GM10847 (cell line): ENCODE results near the gene MYOG.

ENCODE experiments used
- POLR2A ChIP-seq: IDR thresholded peaks from 2 replicates; pipeline ENCODE4 v1.6.1; 2011; ENCODE audit not compliant: insufficient read length; ENCODE audit errors: extremely low read depth

MYOG gene

DNA sequence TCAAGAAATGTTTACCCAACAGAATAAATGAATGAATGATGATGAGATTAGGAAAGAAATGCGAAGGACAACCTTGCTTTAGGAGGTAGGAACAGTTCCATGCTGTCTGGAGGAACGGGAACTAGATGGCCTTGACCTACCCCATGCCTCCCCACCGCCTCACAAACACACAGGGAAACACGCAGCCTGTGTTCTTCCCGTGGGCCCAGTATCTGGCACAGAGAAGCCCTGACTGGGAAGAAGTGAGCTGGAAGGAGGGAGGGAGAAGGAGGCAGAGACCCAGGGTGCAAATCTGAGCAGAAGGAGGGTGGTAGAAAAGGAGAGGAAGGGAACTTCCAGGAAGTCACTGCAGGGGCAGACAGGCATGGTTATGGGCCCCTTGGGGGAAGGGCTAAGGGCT lies 38.2 kb upstream of the MYOG start:
- no peak for TF ChIP-seq POLR2A

- no peak for TF ChIP-seq POLR2A
Measured at GRCh38 chr1:203122159-203122558, 36.3 kb upstream of the MYOG start.

DNA sequence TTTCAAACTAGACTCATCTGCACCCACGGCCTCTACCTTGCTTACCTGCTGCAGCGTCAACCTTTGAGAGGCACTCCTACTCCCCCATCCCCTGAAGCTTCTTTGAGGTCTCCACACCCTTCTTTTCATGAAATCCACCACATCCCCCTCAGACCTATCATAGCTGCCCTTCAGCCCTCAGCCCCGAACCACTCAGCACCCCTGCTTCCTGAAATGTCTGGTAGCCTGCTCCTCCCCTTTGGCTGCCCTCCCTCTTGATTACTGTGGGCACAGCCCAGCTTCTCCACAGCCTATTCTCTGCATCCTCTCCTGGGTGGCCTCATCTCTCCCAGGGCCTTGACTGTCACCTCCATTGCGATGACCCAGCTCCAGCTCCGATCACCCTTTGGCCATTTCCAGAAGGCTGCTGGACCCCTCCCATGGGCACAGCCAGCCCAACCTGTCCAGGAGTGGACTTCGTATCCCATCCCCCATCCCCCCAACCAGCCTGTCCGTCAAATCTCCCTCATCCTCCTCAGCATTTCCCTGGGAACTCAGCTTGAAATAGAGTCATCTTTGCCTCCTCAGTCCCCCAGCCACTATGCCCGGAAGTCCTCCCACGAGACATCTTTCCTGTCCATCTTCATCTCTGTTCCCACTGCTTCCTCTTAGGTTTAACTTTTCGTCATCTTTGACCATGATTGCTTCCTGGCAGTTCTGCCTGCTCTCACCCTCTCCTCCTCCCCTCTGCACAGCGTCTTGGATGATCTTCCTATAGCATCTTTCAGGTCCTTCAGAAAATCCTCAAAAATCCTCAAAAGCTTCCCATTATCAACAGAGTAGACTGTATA lies 35.6 kb upstream of the MYOG start:
- TF ChIP-seq POLR2A: no peak

GRCh38 chr1:203120325-203121153 lies 34.7 kb upstream of the MYOG start:
- no peak for TF ChIP-seq POLR2A

- no peak for TF ChIP-seq POLR2A
Measured at GRCh38 chr1:203117611-203118575, 32.1 kb upstream of the MYOG start.

- no peak for TF ChIP-seq POLR2A
Measured at GRCh38 chr1:203116091-203116820, 30.4 kb upstream of the MYOG start.

DNA sequence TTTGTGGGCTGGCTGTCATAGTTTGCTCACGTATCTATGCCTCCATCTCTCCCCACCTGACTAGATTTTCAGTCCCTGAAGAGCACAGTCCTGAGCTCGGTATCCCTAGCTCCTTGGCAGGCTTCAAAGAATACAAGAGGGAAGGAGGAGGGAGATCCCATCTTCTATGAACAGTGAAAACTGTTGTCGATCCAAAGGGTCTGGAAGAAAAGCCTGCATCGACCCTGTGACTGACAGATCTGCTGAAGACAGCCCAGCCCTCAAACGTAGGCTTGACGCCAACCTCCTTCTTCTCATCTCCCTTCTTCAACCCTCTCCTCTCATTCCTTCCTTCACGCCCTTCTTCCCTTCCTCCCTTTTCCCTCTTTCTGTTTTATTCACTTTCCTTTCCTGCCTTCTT lies 28.4 kb upstream of the MYOG start:
- TF ChIP-seq POLR2A: no peak

DNA sequence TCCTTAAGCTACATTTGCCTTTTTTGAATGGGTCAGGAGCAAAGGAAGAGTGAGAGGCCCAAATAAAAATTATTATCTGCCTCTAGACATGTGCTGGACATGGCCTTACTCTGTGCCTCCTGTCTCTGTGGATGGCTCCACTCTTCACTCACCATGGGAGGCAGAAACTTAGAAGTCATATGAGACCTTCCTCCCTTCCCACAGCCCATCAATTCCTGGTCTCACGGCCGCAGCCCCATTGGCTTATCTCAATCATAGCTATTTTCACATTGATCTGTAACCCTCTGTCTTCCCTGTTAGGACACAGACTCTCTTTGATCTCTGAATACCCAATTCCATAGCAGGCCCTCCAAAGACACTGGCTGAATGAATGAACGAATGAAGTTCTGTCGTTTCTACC lies 27.5 kb upstream of the MYOG start:
- TF ChIP-seq POLR2A: no peak

DNA sequence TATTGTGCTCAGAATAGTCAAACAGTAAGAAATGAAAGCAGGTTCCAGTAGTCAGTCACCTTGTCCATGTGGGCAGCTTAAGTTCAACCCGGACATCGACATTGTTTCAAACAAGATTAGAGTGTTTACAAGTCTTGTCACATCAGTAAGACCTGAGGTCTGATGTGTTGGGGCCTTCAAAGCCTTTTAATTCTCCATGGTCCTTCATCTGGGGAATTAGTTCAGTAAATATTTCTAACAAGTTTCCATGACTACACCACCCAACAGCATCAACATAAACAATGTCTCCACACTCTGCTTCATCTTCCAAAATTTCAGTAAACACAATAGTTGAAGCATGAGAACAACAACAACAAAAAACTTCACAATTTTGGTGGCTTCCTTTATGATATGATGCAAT lies 26.7 kb upstream of the MYOG start:
- no peak for TF ChIP-seq POLR2A

DNA sequence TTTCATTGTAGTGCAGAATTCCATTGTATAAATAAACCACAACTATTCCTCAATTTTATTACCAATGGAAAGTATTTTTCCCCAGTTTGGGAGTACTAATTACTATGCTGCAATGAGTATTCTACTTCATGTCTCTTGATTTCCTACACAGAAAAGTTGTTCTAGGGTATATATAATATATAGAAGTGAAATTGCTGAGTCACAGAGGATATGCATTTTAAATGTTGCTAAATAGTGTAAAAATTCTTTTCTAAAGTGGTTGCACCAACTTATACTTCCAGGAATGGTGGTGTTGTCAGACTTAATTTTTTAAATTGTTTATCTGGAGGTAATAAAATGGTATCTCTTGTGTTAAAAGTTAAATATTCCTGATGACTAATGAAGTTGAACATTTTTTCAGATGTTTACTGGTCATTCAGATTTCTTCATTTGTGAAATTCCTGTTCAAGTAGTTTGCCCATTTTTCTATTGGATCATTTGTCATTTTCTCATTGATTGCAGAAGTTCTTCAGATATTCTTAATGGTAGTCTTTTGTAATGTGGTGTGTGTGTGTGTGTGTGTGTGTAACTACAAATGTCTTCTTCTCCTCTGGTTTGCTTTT lies 19.1 kb upstream of the MYOG start:
- TF ChIP-seq POLR2A: no peak

DNA sequence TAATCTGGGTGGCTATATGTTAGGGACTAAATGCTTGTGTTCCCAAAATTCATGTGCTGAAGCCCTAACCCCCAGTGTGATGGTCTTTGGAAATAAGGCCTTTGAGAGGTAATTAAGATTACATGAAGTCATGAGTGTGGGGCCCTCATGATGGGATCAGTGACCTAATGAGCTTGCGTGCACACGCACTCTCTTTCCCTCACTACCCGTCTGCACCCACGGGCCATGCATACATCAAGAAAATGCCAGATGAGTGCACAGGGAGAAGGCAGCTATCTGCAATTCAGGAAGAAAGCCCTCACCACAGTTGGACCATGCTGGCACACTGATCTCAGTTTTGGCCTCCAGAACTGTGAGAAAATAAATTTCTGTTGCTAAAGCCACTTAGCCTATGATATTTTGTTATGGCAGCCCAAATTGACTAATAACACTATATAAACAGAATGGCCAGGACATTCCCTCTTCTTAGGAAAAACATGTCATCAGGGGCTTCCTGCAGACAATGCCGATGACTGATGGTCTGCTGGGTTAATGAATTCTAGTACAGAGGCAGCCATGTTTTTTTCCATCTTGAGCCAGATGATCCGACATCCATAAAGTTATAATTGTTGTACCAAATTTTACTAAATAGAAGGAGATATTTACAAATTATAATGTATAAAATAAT lies 18.1 kb upstream of the MYOG start:
- no peak for TF ChIP-seq POLR2A

DNA sequence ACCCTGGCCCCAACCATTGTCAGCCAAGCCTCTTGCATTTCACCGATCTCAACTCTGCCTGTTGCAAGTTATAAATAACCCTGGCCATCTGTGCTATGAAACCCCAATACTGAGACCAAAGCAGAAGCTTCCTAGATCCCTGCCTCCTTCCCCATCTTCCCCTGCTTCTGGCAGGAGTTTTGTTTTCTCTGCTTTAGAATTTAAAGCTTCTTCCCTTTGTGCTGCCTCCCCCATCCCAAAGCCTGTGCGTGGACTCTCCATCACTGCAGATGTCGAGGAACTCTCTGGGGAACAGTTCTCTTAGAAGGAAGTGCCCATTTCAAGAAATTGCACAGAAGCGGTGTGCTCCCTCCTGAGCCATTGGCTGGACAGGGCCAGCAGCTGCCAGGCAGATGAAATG lies 17.4 kb upstream of the MYOG start:
- no peak for TF ChIP-seq POLR2A

DNA sequence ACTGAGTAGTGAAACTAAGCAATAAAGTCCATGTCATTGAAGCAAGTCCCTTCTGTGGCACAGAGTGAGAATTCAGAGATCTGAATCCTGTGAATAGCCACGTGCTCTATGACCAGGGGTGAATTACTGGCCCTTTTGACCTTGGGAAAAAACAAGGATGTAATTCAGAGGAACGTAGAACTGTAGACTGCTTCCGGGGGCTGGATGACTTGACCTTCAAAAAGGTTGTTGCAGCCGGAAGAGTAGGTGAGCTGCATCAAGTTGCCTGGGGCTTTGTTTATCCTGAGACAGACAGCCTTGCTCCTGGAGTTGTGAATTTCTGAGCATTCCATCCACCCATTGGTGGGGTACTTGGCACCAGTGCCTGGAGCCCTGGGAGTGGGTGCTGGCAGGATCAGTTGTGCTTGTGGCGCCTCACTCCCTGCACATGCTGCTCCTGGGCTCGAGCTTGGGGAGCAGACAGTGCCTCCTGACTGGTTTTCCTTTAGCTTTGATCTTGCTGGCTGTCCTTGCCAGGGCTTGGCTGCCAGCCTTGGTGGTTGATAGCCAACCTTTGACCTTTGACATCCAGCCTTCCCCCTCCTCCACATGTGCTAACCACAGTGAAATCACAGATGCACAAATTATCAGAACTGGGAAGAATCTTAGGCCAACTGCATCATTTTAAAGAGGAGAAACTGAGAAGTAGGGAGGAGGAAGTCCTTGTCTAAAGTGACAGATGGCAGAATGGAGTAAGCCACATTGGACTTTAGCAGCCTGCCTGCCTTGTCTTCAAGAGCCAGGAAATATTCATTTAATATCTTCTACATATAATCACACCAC lies 16.2 kb upstream of the MYOG start:
- no peak for TF ChIP-seq POLR2A
